Keratinocyte (primary cell): Measurements from ENCODE around the gene FAM118B. TPM values are rescaled to one million over a fixed set of nuclear protein-coding genes. Genes with fewer than 3 reads are reported as not detected.

Experiments
- DNase-seq: peaks from one replicate; pipeline ENCODE4 v3.0.0-alpha.2; 2011; ENCODE audit warnings: low read depth, missing footprints, low spot score
- FAIRE-seq: peaks from 2 replicates; lab custom pipeline; 2011; peaks lifted over from hg19 to GRCh38; lab: Jason Lieb, UNC
- H2AFZ ChIP-seq: 2 replicates; pipeline ENCODE4 v1.6.0; 2012; ENCODE audit warnings: low read length, control low read depth, inconsistent platforms; ENCODE audit not compliant: control insufficient read depth
- H3K27ac ChIP-seq: 2 replicates; pipeline ENCODE4 v1.5.1; 2011; ENCODE audit warnings: low read length; ENCODE audit not compliant: control insufficient read depth, insufficient read depth
- H3K27me3 ChIP-seq: 3 replicates; pipeline ENCODE4 v1.6.0; 2011; ENCODE audit warnings: low read length; ENCODE audit not compliant: control insufficient read depth, insufficient read depth; ENCODE audit errors: extremely low read depth
- H3K36me3 ChIP-seq, 2 experiments: 2 replicates in 1 of 2; 3 replicates in 1 of 2; pipeline ENCODE4 v1.5.1; 2011; ENCODE audit warnings: low read length in 2 of 2, mild to moderate bottlenecking in 1 of 2; ENCODE audit not compliant: control insufficient read depth in 2 of 2, insufficient read depth in 2 of 2; ENCODE audit errors: extremely low read depth in 1 of 2
- H3K4me1 ChIP-seq: 3 replicates; pipeline ENCODE4 v1.5.1; 2011; ENCODE audit warnings: low read length; ENCODE audit not compliant: control insufficient read depth, insufficient read depth; ENCODE audit errors: extremely low read depth
- H3K4me2 ChIP-seq: 3 replicates; pipeline ENCODE4 v1.6.0; 2011; ENCODE audit warnings: low read depth, low read length; ENCODE audit not compliant: control insufficient read depth, insufficient read depth; ENCODE audit errors: extremely low read depth
- H3K4me3 ChIP-seq, 3 experiments: fragments of 200-600 bp in 1 of 3; sonication (generic) in 1 of 3; 2 replicates in 2 of 3; 3 replicates in 1 of 3; pipeline ENCODE4 v1.5.1; 2011 to 2016; ENCODE audit warnings: low read length in 3 of 3, mild to moderate bottlenecking in 3 of 3, control low read depth in 2 of 3, inconsistent platforms in 1 of 3, low read depth in 1 of 3, mixed read lengths in 1 of 3, mixed run types in 1 of 3, moderate library complexity in 1 of 3; ENCODE audit not compliant: control insufficient read depth in 2 of 3, insufficient read depth in 2 of 3; ENCODE audit errors: extremely low read depth in 1 of 3
- H3K79me2 ChIP-seq: 2 replicates; pipeline ENCODE4 v1.6.0; 2012; ENCODE audit warnings: low read length; ENCODE audit not compliant: control insufficient read depth, insufficient read depth
- H3K9ac ChIP-seq: 3 replicates; pipeline ENCODE4 v1.6.0; 2011; ENCODE audit warnings: low read length; ENCODE audit not compliant: control insufficient read depth, insufficient read depth; ENCODE audit errors: extremely low read depth
- H3K9me1 ChIP-seq: 3 replicates; pipeline ENCODE4 v1.6.0; 2011; ENCODE audit warnings: low read length; ENCODE audit not compliant: control insufficient read depth, insufficient read depth; ENCODE audit errors: extremely low read depth
- H3K9me3 ChIP-seq: 2 replicates; pipeline ENCODE4 v1.5.1; 2012; ENCODE audit warnings: low read depth, low read length; ENCODE audit not compliant: control insufficient read depth
- H4K20me1 ChIP-seq: 3 replicates; pipeline ENCODE4 v1.6.0; 2011; ENCODE audit warnings: low read length; ENCODE audit not compliant: control insufficient read depth, insufficient read depth; ENCODE audit errors: extremely low read depth
- EZH2 ChIP-seq: IDR thresholded peaks from one replicate; pipeline ENCODE4 v1.6.1; 2012; ENCODE audit warnings: inconsistent platforms, mild to moderate bottlenecking, low read length, moderate library complexity
- dilution Hi-C: fragments of 300-500 bp; cut with MboI; formaldehyde crosslinking; loops from one replicate; pipeline ENCODE4 v1.7.0; 2020; ENCODE audit warnings: low sequenced_read_pairs; ENCODE audit not compliant: extremely low pct_ligation_motif_present
- polyA plus RNA-seq, 5 experiments: library from polyadenylated mRNA; depleted of rRNA in 3 of 5; stranded (reverse) in 3 of 5; stranded (forward) in 1 of 5; unstranded in 1 of 5; fragments of >200 nt; gene quantifications; 1 replicate in 1 of 5; 2 replicates in 3 of 5; 3 replicates in 1 of 5; pipeline versions ENCODE4 v1.2.1 to v1.2.3, GENCODE V29; 2011 to 2012; ENCODE audit warnings: missing spikeins in 2 of 5, low read depth in 1 of 5, low replicate concordance in 1 of 5
- TF ChIP-seq, protein P1 (sequence below), 3 experiments: IDR thresholded peaks in 1 of 3; conservative IDR thresholded peaks in 1 of 3; optimal IDR thresholded peaks in 1 of 3; 2 replicates in 2 of 3; 3 replicates in 1 of 3; pipeline versions ENCODE3 to v1.5.1; 2011; ENCODE audit warnings: low read length in 3 of 3, mild to moderate bottlenecking in 3 of 3, moderate library complexity in 2 of 3, control low read depth in 1 of 3, inconsistent platforms in 1 of 3; ENCODE audit not compliant: insufficient read depth in 2 of 3; ENCODE audit errors: extremely low read depth in 1 of 3

Gene FAM118B
- polyA plus RNA-seq, 1 donor (not counting 4 experiments of a cell fraction or from before 2014, with no cell fraction given), result 32.0 TPM

DNA sequence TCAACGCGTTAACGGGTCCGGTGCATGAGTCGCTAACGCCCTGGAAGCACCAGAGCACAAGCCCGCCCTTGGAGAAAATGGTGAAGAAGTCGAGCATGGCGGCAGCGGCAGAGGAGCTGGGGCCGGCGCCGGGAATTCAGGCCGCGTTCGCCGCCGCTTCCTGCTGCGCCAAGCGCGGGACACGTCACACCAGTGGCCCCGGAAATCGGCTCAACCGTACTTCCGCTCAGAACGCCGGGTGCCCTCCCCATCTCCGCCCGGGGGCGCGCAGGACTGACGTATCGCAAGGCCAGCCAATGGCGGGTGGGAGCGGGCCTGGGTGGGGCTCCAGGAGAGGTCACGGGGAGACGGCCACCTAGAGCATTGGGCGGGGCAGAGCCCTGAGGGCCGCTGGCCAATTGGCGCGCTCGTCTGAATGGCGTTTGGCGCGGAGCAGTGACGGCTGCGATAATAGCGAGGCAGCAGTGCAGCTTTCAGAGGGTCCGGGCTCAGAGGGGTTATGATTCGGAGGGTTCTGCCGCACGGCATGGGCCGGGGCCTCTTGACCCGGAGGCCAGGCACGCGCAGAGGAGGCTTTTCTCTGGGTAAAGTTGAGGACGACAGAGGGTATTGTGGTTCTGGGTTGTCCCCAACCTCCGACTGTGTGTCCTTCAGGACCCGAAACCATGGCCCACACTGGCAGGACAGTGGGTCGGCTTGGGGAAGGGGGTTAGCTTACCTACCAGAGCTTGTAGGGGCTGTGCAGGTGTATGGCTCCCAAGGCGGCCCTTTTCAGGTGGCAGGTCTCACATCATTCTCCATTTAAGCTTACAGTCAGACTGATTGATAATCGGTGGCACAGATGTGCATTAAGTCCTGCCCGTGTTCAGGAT, 57.4 kb downstream of the FAM118B start, which contains the start of the genes FOXRED1 and SRPRA:
Gene FOXRED1 (plus strand): TSS at position 447 of the 872 bp plus-strand sequence. CDS start 53 bp downstream, at position 500.
Gene SRPRA (minus strand): TSS at position 188 of the 872 bp plus-strand sequence. CDS start 91 bp downstream, at position 97.
- Histone ChIP-seq H2AFZ (peak within 1 kb of the TSS; percentile 95), H3K4me2 (peak within 1 kb of the TSS; percentile 90), H3K4me3 (peak within 1 kb of the TSS; percentile 85 to 91 (median 86)), H3K79me2 (peaks cover 43% of the 10 kb centered on the region), H3K9me3 (no peaks in the 10 kb centered on the region), H3K9me1 (no peaks in the 10 kb centered on the region), H4K20me1 (no peaks in the 10 kb centered on the region), H3K27ac (peak within 1 kb of the TSS; percentile 95), H3K36me3 (peaks cover 37 to 44% of the 10 kb centered on the region in 2 experiments), H3K9ac (peak within 1 kb of the TSS; percentile 98), H3K4me1 (peaks cover 8% of the 10 kb centered on the region), H3K27me3 (no peaks in the 10 kb centered on the region)
- TF ChIP-seq, protein P1, sequence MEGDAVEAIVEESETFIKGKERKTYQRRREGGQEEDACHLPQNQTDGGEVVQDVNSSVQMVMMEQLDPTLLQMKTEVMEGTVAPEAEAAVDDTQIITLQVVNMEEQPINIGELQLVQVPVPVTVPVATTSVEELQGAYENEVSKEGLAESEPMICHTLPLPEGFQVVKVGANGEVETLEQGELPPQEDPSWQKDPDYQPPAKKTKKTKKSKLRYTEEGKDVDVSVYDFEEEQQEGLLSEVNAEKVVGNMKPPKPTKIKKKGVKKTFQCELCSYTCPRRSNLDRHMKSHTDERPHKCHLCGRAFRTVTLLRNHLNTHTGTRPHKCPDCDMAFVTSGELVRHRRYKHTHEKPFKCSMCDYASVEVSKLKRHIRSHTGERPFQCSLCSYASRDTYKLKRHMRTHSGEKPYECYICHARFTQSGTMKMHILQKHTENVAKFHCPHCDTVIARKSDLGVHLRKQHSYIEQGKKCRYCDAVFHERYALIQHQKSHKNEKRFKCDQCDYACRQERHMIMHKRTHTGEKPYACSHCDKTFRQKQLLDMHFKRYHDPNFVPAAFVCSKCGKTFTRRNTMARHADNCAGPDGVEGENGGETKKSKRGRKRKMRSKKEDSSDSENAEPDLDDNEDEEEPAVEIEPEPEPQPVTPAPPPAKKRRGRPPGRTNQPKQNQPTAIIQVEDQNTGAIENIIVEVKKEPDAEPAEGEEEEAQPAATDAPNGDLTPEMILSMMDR (optimal IDR thresholded peaks at IDR 0.05 in 1 of 3, IDR thresholded peaks at IDR 0.05 in 1 of 3, conservative IDR thresholded peaks at IDR 0.05 in 1 of 3; ENCODE audit: extremely low read depth in 1 of 3, insufficient read depth in 2 of 3, low read length in 3 of 3), result no peak
- TF ChIP-seq EZH2, result no peak
- dilution Hi-C loops, result no loop called here
- DNase-seq, result peak; percentile 87
- peak; percentile 53 for FAIRE-seq

DNA sequence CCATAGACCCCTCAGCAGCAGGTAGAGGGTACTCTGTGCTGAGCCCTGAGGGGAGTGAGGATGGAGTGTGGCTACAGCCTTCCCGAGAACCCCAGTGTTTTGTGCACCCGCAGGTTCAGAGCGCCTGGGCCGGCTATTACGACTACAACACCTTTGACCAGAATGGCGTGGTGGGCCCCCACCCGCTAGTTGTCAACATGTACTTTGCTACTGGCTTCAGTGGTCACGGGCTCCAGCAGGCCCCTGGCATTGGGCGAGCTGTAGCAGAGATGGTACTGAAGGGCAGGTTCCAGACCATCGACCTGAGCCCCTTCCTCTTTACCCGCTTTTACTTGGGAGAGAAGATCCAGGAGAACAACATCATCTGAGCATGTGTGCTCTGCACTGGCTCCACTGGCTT, 65.7 kb downstream of the FAM118B start:
- FAIRE-seq, result no peak
- TF ChIP-seq, protein P1 (optimal IDR thresholded peaks at IDR 0.05 in 1 of 3, IDR thresholded peaks at IDR 0.05 in 1 of 3, conservative IDR thresholded peaks at IDR 0.05 in 1 of 3; ENCODE audit: extremely low read depth in 1 of 3, insufficient read depth in 2 of 3, low read length in 3 of 3), result no peak
- no peak for TF ChIP-seq EZH2

More for the DNA sequence above, 65.7 kb downstream of the FAM118B start:
- no peak overlapping the region for H2AFZ ChIP-seq
- no peak overlapping the region for H3K4me3 ChIP-seq
- H3K9me1 ChIP-seq, result no peaks in the 10 kb centered on the region
- H3K9ac ChIP-seq, result no peak overlapping the region
- no peaks in the 10 kb centered on the region for H3K27me3 ChIP-seq
- no peaks in the 10 kb centered on the region for H3K79me2 ChIP-seq
- dilution Hi-C loops, result no loop called here
- H3K9me3 ChIP-seq, result no peaks in the 10 kb centered on the region
- peaks cover 23 to 32% of the 10 kb centered on the region in 2 experiments for H3K36me3 ChIP-seq
- H4K20me1 ChIP-seq, result no peaks in the 10 kb centered on the region
- no peak for DNase-seq
- peaks cover 5% of the 10 kb centered on the region for H3K4me1 ChIP-seq
- no peak overlapping the region for H3K4me2 ChIP-seq
- no peak overlapping the region for H3K27ac ChIP-seq
